Epithelial cell of prostate (primary cell): ENCODE results near the gene CDH3.
"Not testable (repeated sequence)": the region's sequence is repeated elsewhere in the genome, so short reads cannot be mapped to it uniquely, and the experiment has no call there.

ENCODE experiments used
- DNase-seq: peaks from one replicate; pipeline ENCODE4 v3.0.0-alpha.2; 2011; ENCODE audit warnings: low read depth, low spot score
- H3K27ac ChIP-seq: fragments of 450-650 bp; 2 replicates; pipeline ENCODE4 v1.5.1; 2017; ENCODE audit warnings: mild to moderate bottlenecking

CDH3 gene

DNA sequence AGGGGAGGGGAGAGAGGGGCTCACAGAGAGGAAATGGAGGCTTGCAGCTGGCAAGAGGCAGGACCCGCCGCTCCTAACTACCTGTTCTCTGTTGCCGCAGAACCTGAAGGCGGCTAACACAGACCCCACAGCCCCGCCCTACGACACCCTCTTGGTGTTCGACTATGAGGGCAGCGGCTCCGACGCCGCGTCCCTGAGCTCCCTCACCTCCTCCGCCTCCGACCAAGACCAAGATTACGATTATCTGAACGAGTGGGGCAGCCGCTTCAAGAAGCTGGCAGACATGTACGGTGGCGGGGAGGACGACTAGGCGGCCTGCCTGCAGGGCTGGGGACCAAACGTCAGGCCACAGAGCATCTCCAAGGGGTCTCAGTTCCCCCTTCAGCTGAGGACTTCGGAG lies 53.0 kb downstream of the CDH3 start:
- no peak for DNase-seq
- no peak overlapping the region for H3K27ac ChIP-seq

DNA sequence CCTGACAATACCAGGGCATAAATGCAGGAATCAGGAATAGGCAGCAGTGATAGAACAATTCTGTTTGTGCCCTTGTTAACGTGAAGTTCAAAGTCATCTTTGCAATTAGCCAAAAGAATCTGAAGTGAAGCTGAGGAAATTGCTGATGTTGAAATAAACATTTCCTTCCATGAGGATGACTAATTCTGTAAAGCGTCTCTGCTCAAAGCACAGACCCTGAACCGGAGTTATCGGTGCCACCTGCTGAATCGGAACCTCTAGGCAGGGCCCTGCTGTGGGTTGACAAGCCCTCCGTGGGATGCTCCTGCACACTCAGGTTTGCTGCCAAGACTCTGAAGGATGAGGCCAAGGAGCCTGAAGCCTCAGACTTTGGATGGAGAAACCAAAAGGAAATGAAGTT lies 55.0 kb downstream of the CDH3 start:
- no peak for DNase-seq
- H3K27ac ChIP-seq, result no peak overlapping the region

DNA sequence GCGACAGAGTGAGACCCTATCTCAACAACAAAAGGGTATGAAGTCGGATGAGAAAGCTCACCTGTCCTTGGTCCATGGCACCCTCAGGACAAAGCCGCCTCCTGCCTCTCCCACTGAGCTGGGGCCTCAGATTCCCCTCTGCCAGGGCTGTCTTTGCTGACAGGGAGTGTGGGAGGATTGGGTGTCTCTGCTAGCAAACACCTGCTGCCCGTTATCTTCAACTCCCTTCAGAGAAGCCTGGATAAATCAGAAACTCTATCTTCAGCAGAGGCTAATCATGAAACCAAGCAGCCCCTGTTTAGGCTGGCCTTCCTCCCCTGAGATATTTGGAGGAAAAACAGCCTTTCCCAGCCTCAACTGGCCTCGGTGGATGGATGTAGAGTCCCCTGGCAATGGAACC lies 55.7 kb downstream of the CDH3 start:
- H3K27ac ChIP-seq, result no peak overlapping the region
- DNase-seq, result no peak

DNA sequence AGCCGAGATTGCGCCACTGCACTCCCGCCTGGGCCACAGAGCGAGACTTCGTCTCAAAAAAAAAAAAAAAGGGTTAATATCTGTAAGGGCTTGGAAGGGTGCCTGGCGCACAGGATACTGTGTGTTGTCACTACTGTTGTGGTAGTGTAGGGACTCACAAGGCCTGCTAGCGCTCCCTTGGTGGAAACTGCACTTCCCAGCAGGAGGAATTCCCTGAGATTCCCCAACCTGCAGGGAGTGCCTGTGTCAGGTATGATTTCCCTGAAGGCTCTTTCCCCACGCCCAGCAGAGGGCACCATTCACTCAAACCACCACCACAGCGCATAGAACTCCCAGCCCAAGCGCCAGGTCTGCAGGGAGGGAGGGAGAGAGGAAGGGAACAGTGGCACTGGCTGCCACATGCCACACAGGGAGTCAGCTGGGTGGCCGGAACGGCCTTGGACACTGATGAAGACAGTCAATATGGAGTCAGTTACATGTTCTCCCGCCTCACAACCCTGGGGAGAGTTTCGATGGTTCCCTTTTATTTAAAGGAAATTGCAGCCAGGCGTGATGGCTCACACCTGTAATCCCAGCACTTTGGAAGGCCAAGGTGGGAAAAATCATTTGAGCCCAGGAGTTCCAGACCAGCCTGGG lies 59.2 kb downstream of the CDH3 start:
- no peak overlapping the region for H3K27ac ChIP-seq
- DNase-seq, result peak; percentile 36

DNA sequence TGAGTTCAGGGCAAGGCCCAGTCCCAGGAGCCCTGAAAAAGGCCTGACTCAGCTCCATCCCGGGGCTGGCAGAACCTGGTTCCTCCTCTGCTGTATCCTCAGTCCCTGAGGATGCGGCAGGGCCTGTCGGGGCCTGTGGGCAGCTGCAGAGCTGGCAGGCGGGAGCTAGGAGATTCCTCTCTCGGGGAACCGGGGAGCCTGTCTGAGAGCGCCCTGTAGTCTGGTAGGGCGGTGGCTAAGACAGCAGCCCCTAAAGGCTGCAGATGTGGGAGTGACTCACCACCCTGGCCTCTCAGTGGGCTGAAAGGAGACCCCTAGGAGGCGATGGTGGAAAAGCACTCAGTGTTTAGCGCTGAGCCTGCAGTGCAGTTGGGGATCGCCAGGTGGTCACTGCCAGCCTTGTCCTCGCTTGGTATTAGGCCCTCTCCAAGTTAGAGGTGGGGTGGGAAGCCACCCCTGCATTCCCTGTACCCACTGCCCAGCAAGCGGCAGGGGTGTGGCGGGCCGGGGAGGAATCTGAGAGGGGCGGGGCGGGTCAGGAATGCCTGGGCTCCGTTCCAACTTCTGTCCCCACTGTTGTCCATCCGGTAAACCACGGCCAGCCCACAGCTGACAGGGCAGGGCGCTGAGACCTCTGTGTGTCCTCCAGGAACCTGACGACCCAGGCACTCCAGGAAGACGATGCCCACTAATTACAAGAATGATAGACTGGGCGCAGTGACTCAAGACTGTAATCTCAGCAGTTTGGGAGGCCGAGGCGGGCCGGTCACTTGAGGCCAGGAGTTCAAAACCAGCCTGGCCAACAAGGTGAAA lies 62.4 kb downstream of the CDH3 start:
- DNase-seq, result peak; percentile 60
- H3K27ac ChIP-seq, result peak overlapping the region; percentile 83

DNA sequence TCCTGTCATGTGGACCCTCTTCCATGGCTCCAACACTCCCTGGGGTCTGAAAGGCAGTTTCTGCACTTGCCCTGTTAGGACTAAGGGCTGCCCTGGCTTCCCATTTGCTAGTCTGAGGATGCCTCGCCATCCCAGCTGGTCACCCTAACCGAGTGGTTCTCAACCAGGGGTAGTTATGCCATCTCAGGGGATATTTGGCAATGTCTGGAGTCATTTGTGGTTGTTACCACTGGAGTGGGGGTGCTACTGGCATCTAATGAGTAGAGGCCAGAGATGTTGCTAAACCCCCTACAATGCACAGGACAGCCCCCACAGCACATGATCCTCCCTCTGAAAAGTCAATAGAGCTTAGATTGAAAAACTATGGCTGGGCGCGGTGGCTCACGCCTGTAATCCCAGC lies 65.1 kb downstream of the CDH3 start:
- DNase-seq, result no peak

DNA sequence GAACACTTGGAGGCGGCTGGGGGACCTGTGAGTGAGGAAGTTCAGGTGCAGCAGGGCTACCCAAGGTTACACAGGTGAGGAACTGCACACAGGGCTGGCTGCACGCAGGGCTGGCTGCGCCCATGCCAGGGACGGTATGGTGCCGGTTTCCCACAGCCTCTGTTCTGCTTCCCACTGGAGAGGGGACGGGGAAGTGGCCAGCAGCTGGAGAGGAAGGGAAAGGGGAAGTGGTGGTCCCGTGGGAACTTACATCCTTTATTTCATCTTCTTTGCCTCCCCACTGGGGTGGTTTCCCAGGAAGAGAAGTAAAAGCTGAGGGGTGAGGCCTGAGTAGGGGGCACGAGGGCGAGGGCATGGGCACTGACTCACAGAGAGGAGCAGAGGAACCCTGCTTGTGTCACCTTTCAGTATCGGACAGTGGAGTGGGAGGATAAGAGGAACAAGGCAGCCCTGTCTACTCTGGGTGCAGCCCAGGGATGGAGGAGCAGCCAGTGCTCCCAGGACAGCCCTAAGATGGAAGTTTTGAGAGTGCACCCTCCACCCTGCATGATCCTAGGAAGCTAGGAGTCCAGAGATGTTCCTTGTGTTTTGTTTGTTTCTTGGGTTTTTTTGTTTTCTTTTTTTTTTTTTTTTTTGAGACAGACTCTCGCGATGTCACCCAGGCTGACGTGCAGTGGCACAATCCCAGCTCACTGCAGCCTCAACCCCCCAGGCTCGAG lies 66.5 kb downstream of the CDH3 start:
- no peak for DNase-seq
- no peak overlapping the region for H3K27ac ChIP-seq

More for the DNA sequence above, 65.1 kb downstream of the CDH3 start:
- no peak overlapping the region for H3K27ac ChIP-seq

DNA sequence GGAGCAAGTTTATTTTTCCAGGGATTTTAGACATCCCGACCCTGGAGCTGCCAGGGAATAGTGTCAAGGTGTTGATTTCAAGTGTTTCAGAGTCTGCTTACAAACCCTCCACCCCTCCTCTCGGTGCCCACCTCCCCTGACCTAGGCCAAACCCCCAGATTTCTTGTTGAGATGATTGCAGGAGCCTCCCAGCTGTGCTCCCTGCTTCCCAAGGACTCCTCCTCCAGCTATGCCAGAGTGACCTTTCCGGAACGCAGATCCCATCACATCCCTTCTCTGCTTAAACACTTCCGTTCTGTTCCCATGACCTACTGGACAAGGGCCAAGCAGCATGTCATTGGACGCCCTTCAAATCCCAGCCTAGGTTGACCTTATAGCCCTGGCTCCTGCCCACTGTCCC lies 68.3 kb downstream of the CDH3 start:
- H3K27ac ChIP-seq, result no peak overlapping the region
- DNase-seq, result no peak

DNA sequence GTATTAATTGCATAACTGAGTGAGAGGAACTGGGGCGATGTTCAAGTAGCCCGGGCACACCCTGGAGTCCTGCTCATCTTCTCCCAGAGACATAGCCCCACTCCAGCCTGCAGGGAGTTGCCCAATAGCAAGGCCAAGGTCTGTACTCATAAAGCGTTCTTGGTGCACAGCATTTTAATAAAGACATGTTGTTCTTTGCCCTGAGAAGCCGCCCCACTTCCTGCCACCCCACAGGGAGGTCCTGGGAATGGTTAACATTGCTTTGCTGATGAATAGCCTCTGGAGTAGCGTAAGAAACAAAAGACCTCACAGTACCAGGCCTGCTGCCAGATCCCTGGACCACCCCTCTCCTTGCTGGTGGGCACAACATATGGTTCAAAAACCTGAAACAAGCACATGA lies 70.4 kb downstream of the CDH3 start:
- no peak overlapping the region for H3K27ac ChIP-seq
- DNase-seq, result no peak

DNA sequence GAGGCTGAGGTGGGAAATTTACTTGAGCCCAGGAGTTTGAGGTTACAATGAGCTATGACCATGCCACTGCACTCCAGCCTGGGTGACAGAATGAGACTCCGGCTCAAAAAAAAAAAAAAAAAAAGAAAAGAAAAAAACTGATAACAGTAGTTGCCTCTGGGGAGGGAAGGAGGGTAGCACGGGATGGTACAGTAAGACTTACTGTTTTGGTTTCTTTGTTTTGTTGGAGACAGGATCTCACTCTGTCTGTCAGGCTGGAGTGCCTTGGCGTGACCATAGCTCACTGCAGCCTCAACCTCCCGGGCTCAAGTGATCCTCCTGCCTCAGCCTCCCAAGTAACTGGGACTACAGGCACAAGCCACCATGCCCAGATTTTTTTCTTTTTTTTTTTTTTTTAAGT lies 71.4 kb downstream of the CDH3 start:
- H3K27ac ChIP-seq, DNase-seq: not testable (repeated sequence)

DNA sequence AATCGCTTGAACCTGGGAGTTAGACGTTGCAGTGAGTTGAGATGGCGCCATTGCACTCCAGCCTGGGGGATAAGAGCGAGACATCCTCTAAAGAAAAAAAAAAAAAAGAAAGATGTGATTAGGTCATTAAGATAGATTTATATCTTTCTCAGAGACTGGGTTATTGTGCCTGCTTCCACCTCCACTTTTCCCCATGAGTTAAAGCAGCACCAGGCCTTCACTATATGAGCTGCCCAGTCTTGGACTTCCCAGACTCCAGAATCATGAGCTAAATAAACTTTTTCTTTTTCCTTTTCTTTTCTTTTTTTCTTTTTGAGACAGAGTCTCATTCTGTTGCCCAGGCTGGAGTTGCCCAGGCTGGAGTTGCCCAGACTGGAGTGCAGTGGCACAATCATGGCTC lies 72.6 kb downstream of the CDH3 start:
- H3K27ac ChIP-seq, result no peak overlapping the region
- no peak for DNase-seq

DNA sequence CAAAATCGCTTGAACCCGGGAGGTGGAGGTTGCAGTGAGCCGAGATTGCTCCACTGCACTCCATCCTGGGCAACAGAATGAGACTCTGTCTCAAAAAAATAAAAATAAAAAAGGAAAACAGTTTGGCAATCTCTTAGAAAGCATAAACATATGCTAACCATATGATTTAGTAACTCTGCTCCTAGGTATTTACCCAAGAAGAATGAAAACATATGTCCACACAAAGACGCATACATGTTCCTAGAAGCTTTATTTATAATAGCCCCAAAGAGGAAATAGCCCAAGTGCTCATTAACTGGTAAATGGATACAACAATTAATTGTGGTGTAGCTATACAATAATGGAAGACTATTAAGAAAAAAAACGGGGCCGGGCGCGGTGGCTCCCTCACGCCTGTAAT lies 73.5 kb downstream of the CDH3 start:
- no peak for DNase-seq
- no peak overlapping the region for H3K27ac ChIP-seq

DNA sequence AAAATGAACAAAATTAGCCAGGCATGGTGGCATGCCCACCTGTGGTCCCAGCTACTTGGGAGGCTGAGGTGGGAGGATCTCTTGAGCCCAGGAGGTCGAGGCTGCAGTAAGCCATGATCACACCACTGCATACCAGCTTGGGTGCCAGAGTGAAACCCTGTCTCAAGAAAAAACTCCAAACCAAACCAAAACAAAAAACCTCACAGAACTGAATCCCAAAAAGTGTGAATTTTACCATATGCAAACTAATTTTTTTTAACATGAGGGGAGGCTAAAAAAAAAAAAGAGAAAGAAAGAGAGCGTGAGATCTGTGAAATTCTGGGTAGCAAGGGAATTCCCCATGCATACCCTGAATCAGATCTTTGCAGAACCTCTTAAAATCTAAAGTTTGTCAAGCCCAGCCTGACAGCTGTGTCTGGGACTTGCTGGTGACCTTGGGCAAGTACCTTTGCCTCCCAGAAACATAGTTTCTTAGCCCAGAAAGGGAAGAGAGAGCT lies 74.9 kb downstream of the CDH3 start:
- no peak for DNase-seq
- H3K27ac ChIP-seq, result no peak overlapping the region

DNA sequence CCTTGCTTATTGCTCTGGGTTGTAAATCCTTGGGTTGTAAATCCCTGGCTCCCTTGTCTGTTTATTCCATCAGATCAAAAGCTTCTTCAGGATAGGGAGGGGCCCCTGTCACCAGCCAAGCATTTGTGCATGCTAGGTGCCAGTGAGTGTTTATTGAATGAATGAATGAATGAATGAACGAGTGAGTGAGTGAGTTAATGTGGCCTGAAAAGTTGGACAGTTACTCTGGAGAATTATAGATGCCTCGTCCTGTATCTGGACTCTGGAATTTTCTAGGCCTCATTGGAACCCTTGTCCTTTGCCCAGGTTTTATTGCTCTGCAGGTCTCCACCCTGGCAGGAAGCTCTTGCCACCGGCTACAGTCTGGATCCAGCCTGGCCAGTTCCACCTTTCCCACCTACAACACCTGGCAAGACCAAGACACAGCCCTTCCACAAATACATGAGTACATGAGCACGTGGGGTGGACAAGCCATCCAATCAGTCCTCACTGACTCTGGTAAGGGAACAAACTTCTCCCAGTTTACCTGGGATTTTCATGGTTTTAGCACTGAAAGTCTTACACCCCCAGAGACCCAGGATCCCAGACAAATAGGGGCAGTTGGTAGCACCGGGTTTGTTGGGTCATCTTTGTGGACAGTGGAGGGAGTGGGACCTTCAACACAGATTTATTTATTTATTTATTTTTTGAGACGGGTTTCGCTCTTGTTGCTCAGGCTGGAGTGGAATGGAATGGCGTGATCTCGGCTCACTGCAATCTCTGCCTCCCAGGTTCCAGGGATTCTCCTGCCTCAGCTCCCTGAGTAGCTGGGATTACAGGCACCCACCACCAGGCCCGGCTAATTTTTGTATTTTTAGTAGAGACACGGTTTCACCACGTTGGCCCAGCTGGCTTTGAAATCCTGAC lies 77.3 kb downstream of the CDH3 start:
- no peak for DNase-seq
- H3K27ac ChIP-seq, result no peak overlapping the region

DNA sequence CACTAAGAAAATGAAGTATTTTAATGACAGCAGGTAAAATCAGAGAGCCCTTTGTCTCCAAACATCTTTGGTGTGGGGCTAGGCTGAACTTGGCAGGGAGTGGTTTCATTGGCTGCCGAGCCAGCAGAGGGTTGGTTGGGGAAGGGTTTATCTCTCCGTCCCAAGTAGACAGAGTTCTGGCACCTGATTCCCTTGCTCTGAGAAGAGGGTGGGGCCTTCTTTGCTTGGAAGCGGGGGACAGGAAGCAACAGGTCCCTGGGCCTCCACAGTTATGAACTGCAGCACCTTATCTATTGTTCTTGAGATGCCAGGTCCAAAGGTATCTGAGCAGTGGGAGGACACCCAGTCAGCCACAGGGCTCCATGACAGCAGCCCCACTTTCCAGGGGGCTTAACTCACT lies 79.7 kb downstream of the CDH3 start:
- no peak overlapping the region for H3K27ac ChIP-seq
- DNase-seq, result no peak

DNA sequence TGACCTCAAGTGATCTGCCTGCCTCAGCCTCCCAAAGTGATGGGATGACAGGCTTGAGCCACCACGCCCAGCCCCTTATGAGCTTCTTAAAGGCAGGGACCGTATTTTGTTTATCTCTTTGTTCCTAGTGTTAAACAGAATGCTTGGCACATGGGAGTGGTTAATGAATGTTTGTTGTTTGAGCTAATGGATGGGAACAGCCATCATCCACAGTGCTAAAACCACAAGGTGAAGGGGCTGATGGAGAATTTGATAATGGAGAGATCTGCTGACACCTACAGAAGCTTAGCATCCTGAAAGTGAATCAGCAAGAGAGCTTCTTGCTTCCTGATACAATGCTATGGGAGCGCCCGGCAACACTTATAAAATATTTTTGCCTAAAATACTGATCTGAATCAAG lies 83.4 kb downstream of the CDH3 start:
- no peak overlapping the region for H3K27ac ChIP-seq
- no peak for DNase-seq

DNA sequence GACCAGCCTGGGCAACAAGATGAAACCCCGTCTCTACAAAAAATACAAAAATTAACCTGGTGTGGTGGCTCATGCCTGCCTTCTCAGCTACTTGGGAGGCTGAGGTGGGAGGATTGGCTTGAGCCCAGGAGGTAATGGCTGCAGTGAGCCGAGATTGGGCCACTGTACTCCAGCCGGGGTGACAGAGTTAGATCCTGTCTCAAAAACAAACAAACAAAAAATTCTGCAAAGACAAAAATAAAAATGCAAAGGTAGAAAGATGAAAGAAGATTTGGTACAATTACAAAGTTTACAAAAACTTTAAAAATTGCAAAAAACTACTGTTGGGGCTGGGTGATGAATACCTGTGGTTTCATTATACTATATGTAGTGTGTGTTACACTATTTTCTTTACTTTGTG lies 86.5 kb downstream of the CDH3 start:
- DNase-seq, result no peak
- H3K27ac ChIP-seq, result no peak overlapping the region

DNA sequence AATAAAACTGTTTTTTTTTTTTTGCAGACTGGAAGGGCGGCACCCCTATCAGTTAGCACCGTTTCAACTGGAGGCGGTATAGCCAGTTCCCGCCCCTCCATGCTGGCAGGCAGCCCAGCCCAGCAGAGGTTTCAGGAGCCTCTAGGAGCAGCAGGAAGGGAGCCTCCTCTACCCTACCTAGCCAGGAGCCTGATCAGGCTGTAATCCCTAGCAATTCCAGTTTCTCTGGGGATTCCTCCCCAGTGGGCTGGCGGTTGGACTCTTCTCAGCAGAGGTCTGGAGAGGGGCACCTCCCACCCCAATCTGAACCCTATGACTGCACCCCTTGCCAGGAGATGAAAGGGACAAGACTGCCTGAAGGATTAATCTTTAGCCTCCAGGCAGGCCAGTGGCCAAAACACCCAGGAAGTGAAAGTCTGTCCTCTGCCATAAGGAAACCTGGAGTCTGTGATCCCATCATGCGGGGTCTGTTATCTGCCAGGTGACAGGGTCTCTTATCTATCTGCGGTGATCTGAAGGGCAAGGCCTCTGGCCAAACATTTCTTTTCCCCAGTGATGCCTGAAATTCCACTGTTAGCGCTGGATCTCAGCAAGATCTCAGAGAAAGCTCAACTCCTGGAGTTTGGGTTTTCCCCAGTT lies 87.1 kb downstream of the CDH3 start:
- H3K27ac ChIP-seq, result peak overlapping the region; percentile 15
- DNase-seq, result no peak

DNA sequence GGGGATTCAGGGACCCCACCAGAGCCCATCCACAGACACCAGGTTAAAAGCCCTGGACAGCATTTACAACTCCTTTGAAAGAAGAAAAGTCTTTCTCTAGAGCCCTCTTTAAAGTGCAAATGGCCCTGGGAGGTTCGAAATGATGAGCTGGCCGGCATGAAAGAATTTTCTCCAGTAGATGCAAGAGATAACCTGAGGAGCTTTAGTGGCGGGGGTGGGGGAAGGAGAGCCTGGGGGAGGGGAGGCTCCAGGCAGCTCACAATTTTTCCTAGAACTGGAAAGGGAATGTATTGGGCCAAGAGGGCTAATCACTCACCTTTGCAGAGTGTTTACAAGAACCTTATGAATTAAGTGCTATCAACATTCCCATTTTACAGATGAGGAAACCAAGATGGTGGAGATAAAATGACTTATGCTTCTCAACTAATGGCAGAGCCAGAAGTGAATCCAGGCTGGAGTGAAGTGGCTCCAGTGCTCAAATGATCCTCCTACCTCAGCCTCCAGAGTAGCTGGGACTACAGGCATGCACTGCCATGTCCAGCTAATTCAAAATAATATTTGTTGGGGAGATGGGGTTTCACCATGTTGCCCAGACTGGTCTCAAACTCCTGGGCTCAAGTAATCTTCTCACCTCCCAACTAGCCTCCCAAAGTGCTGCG lies 87.8 kb downstream of the CDH3 start:
- H3K27ac ChIP-seq, result peak overlapping the region; percentile 15
- no peak for DNase-seq
